DMS 273 (cell line): ENCODE results near the gene TMEM269.
A peak's percentile ranks its signal among the peaks of the same experiment; 100 is the strongest.

Experiments
- DNase-seq: peaks from one replicate; lab custom pipeline; 2025; ENCODE audit not compliant: unreplicated experiment; lab: John Stamatoyannopoulos, UW

The TMEM269 gene, protein sequence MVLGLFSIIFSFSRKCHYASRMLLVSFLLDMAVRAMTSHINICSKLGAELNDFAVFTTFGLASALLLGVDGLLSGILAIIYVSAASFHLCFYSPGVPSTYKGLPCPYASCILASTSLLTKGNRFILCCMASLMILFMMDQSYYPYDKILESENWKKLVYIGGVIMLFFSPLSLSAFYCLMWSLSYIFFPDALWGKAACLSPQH

DNA sequence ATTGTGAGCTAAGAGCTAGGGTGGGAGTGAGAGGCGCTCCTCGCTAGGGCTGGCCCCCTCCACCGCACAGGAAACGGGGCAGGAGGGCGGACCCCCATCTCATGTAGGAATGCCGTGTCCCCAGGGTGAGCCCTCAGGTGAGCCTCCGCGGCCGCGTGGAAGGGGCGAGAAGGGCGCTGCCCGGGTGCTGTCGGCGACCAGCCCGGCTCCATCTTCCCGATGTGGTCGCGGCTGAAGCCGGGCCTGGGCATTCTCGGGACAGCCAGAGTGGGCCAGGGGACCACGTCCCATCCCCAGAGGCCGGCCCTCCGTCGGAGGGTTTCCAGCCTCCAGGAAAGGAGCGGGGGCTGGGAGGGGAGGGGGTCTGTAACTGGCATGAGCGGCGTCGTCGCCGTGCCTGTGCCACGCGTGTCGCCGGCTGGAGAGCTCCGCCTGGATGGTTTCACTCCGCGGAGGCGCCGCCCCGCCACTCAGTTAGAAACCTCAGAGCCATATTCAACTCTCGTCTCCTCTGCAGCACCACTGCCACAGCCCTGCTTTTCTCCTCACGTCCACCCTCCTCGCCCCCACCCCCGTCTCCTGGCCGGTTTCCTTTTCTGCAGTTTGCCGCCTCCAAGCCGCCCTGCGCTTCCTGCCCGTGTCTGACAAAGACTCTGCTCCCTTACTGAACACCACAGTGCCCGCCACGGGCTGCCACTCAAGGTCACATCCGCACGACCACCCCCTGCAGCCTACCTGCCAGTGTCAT lies at the start of gene TMEM269:
Gene TMEM269 (plus strand): TSS at position 46 of the 748 bp plus-strand sequence. CDS start 4,903 bp downstream, outside the sequence.
- DNase-seq = no peak

DNA sequence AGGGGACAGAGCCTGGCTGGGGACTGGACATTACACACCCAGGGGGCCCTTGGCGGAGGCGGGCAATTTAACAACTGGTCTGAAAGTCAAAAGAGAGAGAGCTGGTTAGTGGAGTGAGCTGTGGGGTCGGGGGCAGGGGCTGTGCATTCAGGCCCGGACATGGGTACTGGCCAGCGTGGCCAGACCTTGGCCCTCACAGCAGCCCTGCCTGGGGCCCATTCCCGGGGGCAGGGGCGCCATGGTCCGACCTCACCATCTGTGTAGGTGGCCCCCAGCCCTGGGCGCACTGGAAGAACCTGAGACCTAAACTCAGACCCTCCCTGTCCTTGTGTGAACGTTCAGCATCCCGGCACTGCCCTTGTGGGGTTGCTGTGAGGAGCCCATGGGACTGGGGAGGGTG lies 49.7 kb upstream of the TMEM269 start:
- DNase-seq = no peak

GRCh38 chr1:42735477-42736105 lies 49.2 kb upstream of the TMEM269 start:
- peak; percentile 41 for DNase-seq

DNA sequence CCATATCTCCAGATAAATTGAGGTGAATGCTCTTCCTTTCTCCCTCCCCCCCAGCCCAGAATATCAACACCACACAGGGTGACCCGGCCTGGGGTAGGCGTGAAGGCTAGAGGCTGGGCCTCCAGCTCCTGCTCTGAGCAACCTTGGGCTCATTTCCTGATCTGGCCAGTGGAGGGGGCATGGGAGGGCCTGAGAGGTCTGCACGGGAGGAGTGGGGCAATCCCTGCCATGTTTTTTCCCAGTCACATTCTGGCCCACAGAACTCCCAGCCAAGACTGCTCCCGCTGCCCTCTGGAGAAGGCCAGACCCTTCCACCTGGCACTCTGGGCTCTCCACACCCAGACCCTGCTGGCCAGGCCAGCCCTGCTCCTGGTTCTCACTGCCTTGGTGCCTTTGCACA lies 48.6 kb upstream of the TMEM269 start:
- DNase-seq = peak; percentile 66

GRCh38 chr1:42736571-42737200 lies 48.1 kb upstream of the TMEM269 start:
- DNase-seq = no peak

DNA sequence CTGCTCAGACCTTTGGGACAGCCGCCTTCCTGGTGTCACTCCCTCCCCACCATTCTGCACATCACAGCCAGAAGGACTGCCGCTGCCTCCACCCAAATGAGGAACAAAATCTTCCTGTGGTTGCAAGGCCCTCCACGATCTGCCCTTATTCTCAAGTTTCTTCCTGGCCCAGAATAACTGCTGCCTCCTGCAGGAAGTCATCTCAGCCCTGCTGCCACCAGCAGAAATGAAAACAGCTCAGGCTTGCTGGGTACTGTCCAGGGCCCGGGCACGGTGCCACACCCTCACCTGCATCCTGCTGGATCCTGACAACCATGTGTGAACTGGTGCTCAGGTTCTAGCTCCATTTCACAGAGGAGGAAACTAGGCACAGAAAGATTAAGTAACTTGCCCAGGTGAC lies 47.5 kb upstream of the TMEM269 start:
- DNase-seq = no peak

DNA sequence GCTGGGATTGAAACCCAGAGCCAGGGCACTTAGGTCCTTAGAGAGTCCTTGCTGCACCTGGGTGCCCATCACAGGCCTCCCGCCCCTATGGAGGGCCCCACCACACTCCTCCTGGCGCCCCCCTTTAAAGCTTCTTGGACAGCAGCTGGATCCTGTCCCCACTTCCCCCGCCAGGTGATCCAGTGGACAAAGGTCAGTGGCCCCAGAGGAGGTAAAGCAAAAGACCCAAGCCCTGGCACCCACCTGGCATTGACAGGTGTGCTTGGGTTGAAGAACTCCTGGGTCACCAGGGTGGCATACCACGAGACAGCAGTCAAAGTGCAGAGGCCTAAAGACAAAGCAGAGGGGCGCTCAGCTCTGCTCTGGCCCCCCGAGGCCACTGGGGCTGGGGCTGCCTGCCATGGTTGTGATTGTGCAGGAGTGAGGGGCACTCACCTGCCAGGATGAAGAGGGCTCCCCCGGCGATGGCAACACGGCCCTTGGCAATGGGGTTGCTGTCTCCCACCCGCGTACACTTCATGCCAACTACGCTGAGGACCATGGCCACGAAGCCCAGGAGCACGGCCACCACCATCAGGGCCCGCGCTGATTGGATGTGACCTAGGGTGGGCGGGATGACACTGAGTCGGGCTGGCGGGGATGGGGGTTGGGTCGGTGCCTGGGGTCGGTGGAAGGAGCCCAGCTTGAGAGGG lies 46.7 kb upstream of the TMEM269 start:
- DNase-seq = no peak

DNA sequence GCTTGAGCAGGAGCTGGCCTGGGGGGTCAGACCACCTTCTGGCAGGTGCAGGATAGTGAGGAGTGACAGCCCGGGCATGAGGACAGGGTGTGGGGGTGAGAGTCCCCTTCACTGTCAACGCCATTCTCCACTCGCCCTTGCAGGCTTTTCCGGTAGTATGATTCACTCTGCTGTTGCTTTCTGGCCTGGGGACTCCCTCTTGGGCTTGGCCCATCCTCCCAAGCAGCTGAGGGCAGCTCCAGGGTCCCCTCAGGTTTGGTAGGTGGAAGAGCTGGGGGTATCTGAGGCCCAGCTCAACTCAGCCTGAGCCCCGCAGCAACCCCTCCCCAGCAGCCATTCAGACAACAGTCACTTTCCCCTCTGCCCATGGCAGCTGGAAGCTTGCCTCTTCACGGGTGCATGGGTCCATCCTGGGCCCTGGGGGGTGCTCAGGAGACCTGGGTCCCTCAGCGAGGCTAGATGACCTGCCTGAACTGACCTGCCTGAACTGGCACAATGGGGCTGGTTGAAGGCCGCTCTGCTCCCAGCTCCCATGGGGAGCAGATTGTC lies 46.0 kb upstream of the TMEM269 start:
- no peak for DNase-seq

DNA sequence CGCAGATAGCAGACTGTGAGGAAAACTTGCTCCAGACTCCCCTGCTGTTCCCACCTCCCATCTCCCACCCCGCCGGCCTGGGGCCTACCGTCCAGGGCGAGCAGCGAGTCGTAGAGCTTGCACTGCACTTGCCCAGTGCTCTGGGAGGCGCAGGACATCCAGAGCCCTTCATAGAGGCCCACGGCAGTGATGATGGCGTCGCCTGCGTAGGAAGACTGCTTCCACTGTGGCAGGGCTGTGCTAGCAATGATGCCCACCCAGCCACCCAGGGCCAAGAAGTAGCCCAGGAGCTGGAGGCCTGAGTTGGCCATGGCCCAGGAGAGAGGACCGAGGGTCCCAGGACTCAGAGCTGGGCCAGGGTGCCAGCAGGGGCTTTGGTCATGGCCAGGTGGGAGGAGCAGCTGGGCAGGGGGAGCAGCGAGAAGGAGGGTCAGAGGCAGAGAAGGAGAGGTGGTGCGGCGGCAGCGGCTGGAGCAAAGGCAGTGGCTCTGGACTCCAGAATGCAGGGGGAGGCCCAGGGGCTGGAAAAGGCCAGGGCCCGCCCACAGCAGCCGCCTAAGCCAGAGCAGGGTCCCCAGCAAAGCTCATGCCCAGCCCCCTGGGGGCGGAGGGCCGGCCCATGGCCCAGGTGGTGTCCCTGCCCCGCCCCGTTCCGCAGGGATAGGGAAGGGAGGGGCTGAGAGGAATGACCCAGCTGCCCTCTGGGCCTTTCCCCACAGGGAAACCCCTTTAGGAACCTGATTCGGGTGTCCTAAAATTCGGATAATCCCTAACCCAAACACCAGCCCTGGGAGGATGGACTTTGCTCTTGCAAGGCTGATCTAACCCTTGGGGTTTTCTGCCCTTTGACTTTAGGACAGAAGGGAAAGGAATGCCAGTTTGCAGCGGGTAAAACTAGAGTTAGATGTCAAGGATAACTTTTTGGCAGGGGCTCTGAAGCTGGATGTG lies 44.8 kb upstream of the TMEM269 start, which contains the start of gene CLDN19:
Gene CLDN19 (minus strand): TSS at position 484 of the 948 bp plus-strand sequence. CDS start 173 bp downstream, at position 311.
- DNase-seq = no peak

GRCh38 chr1:42740851-42741580 lies 43.8 kb upstream of the TMEM269 start:
- no peak for DNase-seq

GRCh38 chr1:42741706-42742105 lies 43.1 kb upstream of the TMEM269 start:
- DNase-seq = no peak

- no peak for DNase-seq
Observed at GRCh38 chr1:42742141-42742540, 42.6 kb upstream of the TMEM269 start.

DNA sequence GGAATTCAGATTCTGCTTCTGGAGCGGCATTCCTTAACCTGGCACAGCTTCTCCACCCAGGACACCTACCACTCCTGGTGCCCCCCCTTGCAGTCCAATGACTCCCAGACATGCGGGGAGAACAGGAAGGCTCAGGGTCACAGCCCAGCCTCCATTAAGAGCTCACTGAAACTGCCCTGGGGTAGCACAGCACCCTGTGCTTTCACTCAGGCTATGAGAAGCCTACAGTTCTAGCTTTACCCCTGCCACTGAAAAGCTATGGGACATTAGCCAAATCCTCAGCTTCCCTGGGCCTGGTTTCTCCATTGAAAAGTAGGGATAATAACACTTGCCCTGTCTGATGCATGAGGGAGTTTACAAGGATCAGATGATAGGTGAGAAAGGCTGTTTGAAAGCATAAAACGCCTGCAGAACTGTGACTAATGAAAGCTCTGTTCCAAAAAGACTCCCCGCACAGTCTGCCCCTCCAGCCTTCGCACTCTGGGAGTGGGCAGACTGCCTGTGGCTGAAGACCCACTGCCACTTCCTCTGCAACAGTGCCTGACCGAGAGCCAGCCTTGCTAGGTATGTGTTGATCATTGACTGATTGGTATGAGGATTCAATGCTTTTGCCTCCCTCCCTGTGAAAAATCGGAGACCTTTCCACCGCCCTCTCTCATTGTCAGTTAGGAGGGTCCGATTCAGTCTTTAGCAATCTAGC lies 42.0 kb upstream of the TMEM269 start:
- DNase-seq = no peak

- peak; percentile 49 for DNase-seq
Observed at GRCh38 chr1:42743317-42744147, 41.3 kb upstream of the TMEM269 start.

DNA sequence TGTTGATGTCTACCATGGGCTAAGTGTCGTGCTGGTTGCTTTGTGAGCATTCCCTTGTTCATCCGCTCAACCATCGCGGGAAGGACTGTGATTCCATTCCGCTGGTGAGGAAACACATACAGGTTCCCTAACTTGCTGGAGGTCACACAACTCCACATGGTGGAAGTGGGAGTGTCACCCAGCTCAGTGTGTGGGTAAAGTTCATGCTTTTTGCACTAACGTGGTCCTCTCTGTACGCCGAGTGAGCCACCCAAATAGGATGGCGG lies 40.7 kb upstream of the TMEM269 start:
- DNase-seq = no peak

DNA sequence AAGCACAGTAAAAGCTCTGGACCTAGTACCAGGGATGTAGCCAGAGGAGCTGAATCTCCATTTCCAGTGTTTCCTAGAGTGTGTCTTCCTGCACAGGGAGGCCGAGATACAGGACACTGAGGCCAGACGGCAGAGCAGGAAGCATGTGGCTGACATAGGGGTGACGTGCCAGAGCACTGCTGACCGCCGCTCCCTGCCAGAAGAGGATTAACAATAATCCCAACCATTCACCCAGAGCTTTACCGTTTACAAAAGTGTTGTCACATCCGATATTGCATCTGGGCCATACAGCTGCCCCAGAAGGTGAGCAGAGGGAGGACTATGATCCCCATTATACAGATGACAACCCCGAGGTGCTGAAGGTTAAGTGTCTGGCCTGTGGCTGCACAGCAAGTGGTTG lies 38.9 kb upstream of the TMEM269 start:
- DNase-seq = no peak

GRCh38 chr1:42746436-42747105 lies 38.2 kb upstream of the TMEM269 start:
- DNase-seq = no peak
